GM20431 (cell line): ENCODE measurements around the gene THRA.

Source experiments
- in situ Hi-C: fragments of 300-500 bp; cut with MseI, MboI; formaldehyde crosslinking; loops from one replicate; pipeline ENCODE4 v1.15.0; 2020; ENCODE audit warnings: low sequenced_read_pairs; ENCODE audit not compliant: unreplicated experiment

Gene THRA

DNA sequence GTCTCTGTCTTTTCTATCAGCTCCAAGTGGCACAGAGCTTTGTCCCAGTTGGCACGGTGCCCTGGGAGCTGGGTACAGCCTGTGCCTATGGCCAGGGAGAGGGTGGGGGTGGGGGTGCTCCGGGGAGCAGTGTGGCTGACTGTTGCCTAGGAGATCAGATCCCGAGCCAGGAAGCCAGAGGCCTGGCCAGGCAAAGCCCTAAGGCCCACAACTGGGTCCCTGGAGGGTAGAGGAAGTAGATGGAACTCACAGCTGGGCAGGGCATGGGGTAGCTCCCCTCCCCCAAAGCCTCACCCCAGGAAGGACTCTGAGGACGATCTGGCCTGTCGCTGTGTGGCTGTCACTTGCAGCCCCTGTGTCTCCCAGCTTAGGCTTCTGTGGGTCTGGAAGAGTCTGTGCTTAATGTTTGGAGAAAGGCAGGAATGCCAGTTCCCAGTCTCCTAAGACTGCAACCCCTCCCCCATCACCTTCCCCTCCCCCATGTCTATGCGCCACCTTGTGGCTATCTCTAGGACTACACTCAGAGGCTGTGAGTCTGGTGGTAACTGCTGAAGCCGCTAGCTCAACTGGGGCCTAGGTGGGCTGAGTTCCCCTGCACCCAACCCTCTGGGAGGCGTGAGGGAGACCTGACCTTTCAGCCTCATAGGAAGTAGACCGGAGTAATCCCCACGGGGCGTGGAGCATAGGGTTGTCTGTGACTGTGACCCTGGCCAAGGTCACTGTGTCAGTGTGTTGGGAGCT, 12.6 kb downstream of the THRA start:
- in situ Hi-C loops: no loop called here

DNA sequence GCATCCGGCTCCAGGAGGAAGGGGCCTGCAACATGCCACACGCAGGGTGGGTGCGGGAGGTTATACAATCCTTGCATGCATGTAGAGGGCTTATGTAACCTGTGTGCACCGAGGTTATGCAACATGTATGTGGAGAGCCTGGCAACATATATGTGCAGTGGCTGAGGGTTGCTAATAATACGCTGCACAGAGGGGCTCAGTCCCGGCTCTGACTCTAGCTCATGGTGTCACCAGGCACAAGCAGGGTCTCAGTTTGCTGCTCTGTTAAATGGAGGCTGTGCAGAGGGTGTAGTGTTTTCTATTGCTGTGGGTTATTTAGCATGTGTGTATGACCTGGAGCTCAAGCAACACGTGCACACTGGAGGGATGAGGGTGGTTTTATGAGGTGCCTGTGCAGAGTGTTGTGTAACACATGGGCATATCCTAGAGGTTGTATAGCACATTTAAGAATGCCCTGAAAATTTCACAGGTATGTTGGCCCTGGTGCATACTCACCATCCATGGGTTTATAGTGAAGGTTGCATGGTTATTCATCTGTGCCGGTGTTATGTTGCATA, 13.3 kb downstream of the THRA start:
- in situ Hi-C loops: no loop called here

DNA sequence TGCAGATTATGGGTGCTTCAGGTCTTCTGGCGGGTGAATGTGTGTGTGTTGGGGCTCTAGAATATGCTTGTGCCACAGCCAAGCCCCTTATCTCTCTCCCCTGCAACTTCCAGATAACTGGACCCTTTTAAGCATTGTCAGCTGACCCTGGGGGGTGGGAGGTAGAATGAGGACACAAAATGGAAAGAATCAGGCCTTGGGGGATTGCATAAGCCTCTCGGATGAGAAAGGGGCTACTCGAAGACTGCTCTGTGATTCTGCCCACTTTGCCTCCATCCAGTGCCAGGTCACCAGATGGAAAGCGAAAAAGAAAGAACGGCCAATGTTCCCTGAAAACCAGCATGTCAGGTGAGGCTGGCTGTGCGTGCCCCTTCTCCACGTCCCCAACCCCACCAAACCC, 13.8 kb downstream of the THRA start:
- in situ Hi-C loops: no loop called here

DNA sequence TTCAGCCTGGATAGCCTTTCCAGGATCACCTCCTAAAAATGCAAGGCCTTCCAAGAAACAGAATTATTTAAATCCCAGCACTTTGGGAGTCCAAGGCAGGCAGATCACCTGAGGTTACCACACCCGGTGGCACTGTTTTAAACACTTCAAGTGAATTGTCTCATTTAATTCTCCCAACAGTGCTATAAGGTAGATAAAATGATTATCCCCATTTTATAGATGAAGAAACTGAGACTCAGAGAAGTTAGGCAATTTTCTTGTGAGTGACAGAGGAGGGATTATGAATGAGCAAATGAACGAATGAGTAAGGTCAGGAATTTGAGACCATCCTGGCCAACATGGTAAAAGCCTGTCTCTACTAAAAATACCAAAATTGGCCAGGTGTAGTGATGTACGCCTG, 16.8 kb downstream of the THRA start:
- in situ Hi-C loops: no loop called here

DNA sequence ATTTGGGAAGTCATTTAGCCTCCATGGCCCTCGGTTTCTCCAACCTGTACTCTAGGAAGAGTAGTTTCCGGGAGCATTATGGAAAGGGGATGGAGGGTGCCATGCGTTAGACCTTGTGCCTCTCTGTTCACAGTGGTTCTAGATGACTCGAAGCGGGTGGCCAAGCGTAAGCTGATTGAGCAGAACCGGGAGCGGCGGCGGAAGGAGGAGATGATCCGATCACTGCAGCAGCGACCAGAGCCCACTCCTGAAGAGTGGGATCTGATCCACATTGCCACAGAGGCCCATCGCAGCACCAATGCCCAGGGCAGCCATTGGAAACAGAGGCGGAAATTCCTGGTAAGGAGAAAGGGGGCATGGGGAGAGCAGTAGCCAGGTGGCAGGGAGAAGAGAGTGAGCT, 21.7 kb downstream of the THRA start:
- in situ Hi-C loops: no loop called here

DNA sequence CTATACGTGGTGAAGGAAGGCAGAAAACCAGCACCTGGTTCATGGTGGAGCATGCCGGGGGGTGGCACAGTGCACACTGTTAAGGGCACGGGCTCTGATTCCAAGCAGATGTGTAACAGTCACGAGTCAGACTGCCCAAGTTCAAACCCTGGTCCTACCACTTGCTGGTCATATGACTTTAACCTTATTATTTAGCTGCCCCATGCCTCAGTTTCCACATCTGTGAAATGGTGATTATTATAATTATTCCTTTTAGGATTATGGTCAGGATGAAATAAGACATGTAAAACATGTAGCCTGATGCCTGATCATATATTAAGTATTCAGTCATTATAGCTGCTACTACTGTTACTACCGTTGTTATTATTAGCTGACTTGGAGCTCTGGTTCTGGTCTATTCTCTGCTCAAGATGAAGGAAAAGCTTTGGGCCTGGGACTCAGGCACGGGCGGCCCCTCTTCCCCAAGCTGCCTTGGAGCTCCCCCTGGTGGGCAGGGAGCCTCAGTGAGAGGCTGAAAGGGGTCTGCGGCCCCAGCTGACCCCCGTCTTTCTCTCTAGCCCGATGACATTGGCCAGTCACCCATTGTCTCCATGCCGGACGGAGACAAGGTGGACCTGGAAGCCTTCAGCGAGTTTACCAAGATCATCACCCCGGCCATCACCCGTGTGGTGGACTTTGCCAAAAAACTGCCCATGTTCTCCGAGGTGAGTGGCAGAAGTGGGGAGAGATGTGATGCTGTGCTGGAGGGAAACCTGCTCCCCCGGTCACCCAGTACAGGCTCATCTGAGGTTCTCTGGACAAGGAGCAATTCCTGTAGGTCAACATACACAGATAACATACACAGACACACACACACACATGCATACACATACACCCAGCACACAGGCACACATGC, 23.6 kb downstream of the THRA start:
- in situ Hi-C loops: no loop called here

DNA sequence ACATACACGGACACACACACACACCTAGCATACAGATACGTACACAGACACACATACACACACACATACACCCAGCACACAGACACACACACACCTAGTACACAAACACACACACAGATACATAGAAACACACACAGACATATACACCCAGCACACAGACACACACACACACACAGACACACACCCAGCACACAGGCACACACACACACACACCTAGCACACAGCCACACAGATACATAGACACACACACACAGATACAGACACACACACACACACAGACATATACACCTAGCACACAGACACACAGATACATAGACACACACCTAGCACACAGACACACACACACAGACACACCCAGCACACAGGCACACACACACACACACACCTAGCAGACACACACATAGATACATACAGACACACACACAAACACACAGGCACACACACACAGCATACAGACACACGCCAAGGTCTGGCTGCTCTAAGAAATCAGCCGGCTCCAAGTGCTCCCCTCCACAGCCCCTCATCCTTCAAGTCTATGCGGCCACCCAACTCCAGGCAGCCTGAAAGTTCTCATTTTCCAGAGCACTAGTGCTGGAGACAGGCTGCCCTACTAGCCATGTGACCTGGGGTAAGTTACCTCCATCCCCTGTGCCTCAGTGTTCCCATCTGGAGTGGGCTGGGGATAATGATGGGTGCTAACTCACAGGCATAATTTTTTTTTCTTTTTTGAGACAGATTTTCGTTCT, 24.5 kb downstream of the THRA start:
- in situ Hi-C loops: no loop called here

DNA sequence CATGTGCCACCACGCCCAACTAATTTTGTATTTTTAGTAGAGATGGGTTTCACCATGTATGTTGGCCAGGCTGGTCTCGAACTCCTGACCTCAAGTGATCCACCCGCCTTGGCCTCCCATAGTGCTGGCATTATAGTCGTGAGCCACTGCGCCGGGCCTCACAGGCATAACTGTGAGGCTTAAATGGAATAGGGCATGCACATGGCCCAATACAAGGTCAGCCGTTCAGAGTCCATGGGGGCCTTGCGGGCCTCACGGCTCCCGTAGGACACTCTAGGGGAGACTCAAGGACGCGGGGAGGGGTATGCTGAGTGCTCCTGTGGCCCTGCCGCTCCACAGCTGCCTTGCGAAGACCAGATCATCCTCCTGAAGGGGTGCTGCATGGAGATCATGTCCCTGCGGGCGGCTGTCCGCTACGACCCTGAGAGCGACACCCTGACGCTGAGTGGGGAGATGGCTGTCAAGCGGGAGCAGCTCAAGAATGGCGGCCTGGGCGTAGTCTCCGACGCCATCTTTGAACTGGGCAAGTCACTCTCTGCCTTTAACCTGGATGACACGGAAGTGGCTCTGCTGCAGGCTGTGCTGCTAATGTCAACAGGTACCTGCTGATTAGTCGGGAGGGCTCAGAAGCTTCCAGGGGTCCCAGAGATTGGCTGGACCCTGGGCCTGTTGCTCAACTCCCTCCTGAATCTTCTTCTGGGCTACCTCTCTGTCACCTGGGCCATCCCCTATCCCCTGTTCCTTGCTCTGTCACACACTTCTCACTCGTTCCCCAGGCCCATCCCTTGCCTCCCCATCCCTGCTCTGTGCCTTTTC, 25.3 kb downstream of the THRA start:
- in situ Hi-C loops: no loop called here

DNA sequence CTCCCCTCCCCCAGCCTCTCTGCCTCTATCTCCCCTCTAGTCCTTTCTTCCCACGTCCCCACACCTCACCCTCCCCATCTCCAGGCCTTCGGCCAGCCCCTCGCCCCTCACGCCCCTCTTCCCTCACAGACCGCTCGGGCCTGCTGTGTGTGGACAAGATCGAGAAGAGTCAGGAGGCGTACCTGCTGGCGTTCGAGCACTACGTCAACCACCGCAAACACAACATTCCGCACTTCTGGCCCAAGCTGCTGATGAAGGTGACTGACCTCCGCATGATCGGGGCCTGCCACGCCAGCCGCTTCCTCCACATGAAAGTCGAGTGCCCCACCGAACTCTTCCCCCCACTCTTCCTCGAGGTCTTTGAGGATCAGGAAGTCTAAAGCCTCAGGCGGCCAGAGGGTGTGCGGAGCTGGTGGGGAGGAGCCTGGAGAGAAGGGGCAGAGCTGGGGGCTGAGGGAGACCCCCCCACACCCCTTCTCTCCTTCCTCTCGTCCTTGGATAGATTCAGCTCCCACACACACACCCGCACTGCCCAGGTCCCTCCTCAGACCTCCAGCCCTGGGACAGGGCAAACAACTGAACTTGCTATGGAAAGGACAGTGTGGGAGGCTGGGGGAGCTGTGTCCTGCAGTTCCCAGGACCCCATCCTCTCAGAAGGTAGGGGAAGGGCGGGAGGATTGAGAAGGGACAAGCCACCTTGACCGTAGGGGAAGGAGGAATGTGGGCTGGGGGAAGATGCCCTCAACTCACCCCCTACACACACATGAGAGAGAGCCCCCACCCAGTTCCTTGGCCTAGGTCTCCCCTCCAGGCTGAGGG, 26.5 kb downstream of the THRA start:
- in situ Hi-C loops: no loop called here

DNA sequence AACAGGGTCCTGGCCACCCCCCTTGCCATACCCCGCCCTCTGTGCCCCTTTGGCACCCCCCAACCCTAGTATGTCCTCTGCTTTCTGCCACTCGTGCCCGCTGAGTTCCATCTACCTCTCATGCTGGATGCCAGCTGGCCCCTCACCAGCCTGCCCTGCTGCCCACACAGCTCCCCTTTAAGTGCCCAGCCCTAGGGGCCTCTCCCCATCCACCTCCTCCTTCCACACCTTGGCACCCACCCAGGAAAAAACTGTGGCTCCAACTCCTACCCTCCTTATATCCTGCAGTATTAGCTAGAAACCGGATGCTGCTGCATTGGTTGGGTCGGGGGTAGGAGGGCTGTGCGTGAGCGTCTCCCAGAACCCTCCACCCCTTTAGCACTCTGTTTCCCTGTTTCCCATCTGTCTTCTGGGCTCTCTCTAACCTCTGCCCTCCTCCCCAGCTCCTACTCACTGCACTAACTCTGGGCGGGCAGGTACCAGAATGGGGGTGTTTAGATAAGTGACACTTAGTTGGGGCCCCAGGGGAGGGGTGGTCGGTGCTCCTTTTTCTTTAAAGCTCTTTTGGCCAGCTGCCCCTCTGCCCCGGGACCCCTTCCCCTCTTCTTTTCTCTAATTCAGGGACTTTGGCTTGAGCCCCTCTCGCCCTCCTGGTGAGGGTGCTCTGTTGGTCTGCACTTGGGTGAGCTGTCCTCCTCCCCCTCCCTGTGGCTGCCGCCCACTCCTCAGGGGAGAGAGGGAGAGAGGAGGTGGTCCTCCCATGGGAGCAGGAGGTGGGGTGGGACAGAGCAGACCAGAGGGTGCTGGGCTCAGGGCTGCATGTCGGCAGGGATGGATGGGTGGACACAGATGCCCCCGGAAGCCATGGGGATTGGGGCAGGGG, 27.7 kb downstream of the THRA start:
- in situ Hi-C loops: no loop called here

DNA sequence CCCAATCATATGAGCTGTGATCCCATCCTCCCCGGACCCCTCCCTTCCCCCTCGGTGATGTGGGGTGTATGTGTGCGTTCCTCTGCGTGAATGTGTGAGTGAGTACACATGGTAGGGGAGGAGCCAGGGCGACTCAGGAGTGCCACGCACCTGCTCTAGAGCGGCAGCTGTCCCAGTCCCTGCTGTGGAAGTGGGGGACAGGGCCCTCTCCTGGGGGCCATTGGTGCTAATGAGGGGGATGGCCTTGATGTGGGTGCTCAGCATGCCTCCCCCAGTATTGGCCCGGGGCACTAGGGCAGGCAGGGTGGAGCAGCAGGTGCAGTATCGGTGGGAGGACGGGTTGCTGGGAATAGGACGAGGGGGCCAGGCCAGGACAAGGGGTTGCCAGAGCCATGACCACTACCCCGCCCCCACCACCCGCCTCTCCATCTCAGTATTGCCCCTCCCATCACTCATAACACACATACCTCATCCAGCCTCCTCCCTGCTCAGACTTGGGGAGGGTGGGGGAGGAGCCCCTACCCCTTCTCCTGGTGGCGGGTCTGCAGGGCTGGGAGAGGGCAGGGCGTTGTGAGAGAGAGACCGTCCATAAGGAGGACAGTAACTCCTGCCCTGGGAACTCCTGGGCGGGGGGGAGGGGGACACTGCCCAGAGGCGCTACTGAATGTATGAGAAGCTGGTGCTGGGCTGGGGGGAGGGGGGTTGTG, 29.1 kb downstream of the THRA start:
- in situ Hi-C loops: no loop called here

DNA sequence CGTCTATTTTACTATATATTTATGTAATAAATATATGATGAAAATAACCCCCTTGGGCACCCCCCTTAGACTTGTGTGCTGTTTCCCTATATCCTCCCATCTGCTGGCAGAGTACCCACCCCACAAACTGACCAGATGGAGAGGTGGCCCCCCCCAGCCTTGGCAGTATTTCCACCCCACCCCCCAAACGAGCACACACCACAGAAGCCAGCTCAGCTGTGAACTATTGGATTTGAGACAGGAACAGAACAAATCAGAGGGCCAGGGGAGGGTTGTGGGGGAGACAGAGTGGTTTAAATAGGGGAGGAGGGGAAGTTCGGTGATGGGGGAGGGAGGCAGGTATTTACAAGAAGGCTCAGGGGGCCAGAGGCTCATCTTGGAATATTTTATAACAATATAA, 29.8 kb downstream of the THRA start:
- in situ Hi-C loops: no loop called here

DNA sequence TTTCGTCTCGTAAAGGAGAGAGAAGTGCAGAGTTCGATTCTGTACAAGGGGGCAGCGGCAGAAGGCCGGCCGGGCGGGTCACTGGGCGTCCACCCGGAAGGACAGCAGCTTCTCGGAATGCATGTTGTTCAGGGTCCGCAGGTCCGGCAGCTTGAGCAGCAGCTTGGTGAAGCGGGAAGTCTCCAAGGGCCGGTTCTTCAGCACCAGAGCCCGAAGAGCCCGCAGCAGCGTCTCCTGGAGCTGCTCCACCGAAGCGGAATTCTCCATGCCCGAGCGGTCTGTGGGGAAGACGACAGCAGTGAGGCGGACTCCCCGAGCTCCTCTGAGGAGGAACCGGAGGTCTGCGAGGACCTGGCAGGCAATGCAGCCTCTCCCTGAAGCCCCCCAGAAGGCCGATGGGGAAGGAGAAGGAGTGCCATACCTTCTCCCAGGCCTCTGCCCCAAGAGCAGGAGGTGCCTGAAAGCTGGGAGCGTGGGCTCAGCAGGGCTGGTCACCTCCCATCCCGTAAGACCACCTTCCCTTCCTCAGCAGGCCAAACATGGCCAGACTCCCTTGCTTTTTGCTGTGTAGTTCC, 30.3 kb downstream of the THRA start:
- in situ Hi-C loops: no loop called here

DNA sequence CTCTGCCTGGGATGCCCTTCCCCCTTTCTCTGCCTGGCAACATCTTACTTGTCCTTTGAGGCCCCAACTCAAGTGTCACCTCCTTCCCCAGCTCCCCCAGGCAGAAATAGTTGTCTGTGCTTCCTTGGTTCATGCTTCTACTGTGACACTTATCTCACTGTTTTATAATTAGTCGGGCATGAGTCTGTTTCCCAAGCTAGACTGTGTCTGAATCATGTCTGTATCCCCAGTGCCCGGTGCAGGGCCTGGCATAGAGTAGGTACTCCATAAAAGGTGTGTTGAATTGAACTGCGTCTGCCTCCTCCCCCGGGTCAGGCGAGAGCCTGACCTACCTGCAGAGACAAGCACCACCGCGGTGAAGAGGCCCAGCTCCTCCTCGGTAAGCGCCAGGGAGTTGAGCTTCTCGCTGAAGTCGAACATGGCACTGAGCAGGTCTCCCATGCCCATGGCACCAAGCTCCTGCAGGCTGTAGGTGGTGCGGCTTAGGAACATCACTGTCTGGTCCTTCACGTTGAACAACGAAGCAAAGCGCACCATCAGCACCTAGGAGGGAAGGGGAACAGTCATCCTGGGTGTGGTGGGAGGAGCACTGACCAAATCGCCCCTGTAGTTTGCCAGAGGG, 30.9 kb downstream of the THRA start:
- in situ Hi-C loops: no loop called here

DNA sequence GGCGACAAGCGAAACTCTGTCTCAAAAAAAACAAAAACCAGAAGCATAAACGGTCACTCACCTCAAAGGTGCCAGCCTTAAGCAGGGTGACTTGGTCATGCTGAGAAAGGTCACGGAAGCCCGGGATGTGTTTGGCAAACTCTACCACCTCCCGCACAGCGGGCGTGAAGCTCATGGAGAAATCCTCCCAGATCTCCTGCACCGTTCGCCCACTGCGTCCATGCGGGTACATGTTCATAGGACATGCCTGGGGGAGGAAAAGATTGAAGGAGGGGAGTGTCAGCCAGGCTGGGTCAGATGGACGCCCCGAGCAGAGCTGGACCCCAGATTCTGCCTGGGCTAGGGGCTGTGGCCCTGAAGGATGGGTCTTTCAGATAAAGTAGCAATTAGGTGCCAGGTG, 32.1 kb downstream of the THRA start:
- in situ Hi-C loops: no loop called here

DNA sequence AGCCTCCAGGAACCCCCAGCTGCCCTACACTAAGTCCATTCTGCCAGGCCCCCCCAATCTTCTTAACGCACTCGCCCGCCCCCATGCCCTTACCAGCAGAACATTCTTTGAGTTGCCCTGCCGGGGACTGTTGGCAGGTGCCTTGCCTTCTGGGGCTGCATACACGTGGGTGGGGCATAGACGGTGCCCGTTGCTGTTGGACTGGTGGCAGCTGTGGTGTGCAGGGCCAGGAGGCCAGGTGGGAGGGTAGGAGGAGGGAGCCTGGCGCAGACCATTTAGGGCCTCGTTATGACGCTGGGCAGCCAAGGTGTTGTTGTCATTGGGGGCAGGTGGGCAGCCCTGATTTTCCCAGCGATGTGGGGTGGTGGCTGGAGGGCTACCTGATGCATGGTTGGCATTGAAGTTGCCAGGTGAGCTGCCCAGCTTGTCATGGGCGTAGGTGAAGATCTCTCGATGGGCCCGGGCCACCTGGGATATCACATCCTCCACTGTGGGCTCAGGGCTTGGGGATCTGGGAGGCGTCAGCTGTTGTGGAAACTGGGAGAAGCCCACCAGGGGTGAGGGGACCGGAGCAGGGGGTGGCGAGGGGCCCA, 32.7 kb downstream of the THRA start:
- in situ Hi-C loops: no loop called here
